ENCODE measurements around the gene BAIAP2L2.
"Not testable (repeated sequence)": the region's sequence is repeated elsewhere in the genome, so short reads cannot be mapped to it uniquely, and the experiment has no call there.

Gene BAIAP2L2

DNA sequence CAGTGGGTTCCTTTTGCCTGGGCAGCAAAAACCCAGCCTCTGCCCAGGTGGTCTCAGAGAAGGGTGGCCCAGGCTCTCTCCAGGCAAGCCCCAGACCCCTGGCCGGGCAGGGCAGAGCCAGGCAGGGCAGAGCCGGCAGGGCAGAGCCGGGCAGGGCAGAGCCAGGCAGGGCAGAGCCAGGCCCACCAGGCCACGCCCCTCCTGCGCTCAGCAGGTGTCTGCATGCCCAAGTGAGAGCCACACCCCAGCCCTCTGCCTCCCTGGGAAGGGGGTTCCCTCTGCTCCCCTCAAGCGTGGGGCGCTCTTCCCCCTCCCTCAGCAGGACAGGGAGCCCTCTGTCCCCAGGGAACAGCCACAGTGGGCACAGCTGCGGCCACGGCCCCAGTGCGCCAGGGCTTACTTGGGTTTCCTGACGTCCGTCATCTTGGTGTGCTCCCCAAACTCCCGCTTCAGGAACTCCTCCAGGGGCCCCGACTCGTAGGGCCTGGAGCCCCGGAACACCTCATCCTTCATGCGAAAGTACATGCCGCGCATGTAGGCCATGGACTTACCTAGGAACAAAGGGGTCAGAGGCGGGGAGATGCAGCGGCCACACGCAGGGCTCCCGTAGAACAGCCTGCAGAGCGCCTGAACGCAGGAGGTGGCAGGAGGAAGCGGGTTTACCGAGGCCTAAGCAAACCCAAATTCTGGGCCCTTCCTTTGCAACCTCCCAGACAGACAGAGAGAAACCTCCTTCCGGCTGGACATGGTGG is 10.1 kb upstream of the BAIAP2L2 start:
- TF ChIP-seq, protein P1, sequence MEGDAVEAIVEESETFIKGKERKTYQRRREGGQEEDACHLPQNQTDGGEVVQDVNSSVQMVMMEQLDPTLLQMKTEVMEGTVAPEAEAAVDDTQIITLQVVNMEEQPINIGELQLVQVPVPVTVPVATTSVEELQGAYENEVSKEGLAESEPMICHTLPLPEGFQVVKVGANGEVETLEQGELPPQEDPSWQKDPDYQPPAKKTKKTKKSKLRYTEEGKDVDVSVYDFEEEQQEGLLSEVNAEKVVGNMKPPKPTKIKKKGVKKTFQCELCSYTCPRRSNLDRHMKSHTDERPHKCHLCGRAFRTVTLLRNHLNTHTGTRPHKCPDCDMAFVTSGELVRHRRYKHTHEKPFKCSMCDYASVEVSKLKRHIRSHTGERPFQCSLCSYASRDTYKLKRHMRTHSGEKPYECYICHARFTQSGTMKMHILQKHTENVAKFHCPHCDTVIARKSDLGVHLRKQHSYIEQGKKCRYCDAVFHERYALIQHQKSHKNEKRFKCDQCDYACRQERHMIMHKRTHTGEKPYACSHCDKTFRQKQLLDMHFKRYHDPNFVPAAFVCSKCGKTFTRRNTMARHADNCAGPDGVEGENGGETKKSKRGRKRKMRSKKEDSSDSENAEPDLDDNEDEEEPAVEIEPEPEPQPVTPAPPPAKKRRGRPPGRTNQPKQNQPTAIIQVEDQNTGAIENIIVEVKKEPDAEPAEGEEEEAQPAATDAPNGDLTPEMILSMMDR (IDR thresholded peaks at IDR 0.05; ENCODE audit: insufficient read depth, low read depth, low read length, missing control alignments), result no peak
- no peak overlapping the region for H3K4me3 ChIP-seq (ENCODE audit: low read length)
- DNase-seq (ENCODE audit: low read depth), result peak; percentile 48

DNA sequence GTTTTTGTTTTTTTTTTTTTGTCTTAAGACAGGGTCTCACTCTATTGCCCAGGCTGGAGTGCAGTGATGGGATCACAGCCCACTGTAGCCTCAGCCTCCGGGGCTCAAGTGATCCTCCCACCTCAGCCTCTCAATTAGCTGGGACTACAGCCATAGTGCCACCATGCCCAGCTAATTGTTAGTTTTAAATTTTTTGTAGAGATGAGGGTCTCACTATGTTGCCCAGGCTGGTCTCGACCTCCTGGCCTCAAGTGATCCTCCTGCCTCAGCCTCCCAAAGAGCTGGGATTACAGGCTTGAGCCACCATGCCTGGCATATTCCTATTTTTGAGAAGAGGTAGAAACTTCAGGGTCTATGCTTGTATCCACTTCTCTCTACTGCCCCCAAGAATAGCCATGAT is 8.3 kb upstream of the BAIAP2L2 start:
- DNase-seq (ENCODE audit: low read depth); H3K4me3 ChIP-seq (ENCODE audit: low read length): not testable (repeated sequence)

DNA sequence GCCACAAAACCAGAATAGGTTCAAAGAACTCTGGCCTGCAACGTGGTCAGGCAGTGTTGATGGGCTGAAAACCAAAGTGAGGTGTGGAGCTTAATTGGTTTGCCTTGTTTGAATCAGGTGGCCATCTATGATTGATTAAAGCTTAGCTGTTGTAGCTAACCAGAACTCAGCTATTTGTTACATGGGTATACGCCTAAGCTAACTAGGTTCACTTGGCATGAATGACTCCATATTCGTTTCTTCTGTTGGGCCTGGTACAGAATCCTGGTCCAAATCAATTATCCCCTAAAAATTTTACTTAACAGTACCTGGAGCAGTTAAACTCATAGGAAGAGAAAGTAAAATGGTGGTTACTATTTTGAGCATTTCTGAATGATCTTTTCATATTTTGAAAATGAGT is 7.7 kb upstream of the BAIAP2L2 start:
- DNase-seq (ENCODE audit: low read depth), result no peak
- TF ChIP-seq, protein P1 (IDR thresholded peaks at IDR 0.05; ENCODE audit: insufficient read depth, low read depth, low read length, missing control alignments), result no peak
- no peak overlapping the region for H3K4me3 ChIP-seq (ENCODE audit: low read length)

DNA sequence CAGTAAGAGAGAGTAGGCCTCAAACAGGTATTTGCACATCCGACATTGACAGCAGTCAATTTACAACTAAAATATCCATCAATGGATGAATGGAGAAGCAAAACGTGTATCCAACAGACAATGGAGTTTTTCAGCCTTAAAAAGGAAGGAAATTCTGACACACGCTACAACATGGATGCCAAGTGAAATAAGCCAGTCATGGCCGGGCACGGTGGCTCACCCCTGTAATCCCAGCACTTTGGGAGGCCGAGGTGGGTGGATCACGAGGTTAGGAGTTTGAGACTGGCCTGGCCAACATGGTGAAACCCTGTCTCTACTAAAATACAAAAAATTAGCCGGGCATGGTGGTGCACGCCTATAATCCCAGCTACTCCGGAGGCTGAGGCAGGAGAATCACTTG is 7.1 kb upstream of the BAIAP2L2 start:
- DNase-seq (ENCODE audit: low read depth); H3K4me3 ChIP-seq (ENCODE audit: low read length): not testable (repeated sequence)

DNA sequence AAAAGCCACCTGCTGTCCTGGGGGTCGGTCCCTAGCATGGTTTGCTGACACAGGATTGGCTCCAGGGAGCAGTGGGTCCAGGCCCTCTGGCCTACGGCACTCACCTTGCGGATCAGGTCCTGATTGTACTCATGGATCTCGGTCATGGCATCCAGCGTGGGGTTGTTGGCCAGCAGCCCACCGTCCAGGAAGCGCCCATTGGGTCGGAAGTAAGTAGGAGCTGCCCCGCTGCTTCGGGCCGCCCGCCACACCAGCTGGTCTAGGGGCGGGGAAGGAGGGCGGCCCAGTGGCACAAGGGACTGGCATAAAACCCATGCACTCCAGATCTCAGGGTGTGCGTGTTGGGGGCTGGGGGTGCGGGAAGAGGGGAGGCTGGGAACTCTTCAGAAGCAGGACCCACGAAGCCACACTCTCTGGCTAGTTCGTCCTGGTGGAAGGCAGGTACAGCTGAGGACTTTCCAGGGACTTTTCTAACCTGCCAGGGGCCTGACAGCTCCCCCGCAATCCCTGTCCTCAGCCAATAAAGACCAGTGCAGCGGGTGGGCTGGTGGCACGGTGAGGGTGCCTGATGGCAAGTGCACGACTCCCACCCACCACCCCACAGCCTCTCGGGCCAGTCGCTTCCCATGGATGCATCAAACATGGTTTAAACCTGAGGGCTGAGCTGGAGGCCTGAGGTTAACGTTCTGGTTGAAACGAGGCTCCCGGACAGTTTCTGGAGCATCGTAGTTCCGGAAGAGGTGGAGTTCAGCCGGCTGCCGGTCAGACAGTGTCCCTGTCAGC is 5.1 kb upstream of the BAIAP2L2 start:
- H3K4me3 ChIP-seq (ENCODE audit: low read length), result no peak overlapping the region
- TF ChIP-seq, protein P1 (IDR thresholded peaks at IDR 0.05; ENCODE audit: insufficient read depth, low read depth, low read length, missing control alignments), result no peak
- no peak for DNase-seq (ENCODE audit: low read depth)

DNA sequence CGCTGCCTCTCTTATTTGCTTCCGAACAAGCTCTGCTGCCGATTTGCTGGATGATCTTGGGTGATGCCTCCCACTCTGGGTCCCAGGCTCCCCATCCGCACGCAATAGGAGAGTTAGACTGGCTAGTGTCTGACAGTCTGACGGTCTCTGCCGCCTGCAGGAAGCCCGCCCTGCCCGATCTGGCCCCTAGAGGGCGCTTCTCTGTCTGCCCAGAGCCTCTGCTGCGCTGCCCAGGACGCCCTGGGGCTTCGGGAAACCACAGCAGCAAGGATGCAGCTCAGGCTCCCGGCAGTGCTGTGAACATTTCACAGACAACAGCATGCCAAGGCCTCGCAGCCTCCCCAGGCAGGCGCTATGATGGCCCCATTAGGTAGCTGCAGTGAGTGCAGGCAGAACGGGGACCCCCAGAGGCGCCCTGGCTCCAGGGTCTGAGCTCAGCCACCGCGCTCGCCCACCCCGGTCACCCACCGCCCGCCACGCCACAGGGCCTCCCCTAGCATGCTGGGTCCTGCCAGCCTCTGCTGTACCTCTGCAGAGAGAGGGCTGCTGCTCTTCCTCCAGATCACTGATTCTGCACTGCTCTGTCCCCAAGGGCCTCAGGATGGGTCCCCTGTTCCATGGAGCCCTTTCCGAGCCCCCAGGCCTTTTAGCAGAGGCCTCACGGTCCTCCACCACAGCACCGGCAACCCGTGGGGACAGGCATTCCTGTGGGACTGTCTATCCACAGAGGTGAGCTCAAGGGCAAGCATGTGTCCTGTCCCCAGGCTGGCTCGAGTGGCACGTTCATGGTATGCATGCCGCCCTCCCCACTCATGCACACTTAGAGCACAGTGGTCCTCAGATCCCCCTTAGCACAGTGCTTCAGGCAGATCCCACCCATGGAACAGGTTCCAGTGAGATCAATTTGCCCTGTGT is 4.3 kb upstream of the BAIAP2L2 start:
- H3K4me3 ChIP-seq (ENCODE audit: low read length), result no peak overlapping the region
- TF ChIP-seq, protein P1 (IDR thresholded peaks at IDR 0.05; ENCODE audit: insufficient read depth, low read depth, low read length, missing control alignments), result peak; percentile 91
- DNase-seq (ENCODE audit: low read depth), result peak; percentile 86

DNA sequence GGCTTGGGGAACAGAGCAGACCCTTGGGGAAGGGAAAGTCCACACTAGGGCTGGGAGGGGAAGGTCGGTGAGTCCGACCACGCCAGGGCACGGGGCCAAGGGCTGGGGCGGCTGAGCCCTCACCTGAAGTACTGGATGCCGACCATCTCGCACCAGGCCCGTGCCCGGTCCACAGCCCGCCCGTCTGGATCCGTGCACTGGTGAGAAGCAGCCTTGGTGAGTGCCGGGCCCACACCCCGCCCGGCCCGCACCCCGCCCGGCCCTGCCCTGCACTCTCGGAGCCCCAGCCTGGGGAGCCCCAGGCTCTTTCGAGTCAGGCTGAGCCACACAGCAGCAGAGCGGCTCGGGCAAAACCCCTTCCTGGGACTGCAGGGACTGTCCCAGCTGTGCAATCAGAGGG is 1.9 kb upstream of the BAIAP2L2 start:
- TF ChIP-seq, protein P1 (IDR thresholded peaks at IDR 0.05; ENCODE audit: insufficient read depth, low read depth, low read length, missing control alignments), result no peak
- H3K4me3 ChIP-seq (ENCODE audit: low read length), result no peak overlapping the region

More for the DNA sequence above, 1.9 kb upstream of the BAIAP2L2 start:
- peak; percentile 45 for DNase-seq (ENCODE audit: low read depth)
